ENCODE data around the gene TUFM. TPM values are rescaled to one million over a fixed set of nuclear protein-coding genes. Genes with fewer than 3 reads are reported as not detected.

TUFM gene
- total RNA-seq, 5 donors from 2014 or later (not counting 1 experiment from before 2014, with no cell fraction given), result 90.2 to 131 (median 105) TPM

DNA sequence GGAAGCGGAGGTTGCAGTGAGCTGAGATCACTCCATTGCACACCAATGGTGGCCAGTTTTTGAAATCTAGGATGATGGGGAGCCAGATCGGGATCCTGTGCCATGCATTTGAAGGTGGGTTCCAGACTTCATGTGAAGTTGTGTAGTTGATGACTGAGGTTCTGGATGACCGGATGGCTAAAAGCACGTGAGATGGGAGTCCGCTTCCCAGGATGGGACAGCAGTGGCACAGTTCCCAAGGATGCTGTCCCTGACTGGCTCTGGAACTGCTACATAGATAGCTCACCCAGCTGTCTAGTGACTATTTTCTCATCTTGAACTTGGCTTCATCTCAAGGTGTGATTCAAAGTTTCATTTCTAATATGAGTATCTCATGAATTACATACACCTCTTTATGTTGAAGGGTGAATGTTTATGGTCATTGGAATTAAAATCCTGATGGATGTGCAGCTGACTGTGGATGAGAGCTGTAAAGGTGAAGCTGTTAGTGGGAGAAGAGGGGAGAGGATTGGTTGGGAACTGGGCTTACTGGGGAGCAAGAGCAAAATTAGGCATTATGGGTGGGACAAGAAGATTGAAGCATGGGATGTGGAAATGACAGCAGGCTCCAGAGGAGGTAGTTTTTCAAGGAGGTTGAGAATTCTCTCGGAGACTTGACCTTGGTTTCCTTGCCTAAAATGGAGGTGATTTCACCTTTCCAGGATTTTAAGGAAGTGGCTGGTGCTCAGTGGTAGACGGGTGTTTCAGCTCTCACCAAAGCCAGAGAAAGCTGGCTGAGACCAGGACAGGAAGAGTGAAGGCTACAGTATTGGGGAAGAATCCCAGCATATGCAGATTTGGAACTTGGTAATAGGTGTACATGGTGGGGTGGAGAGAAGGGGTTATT, 8.2 kb downstream of the TUFM start:
- 96% methylated on average over 5 of the region's 7 CpGs for WGBS (ENCODE audit: insufficient coverage)
- H3K27ac Mint-ChIP-seq, result peak overlapping the region in 1 of 2 donors; percentile 4
- H3K4me1 ChIP-seq (ENCODE audit: control insufficient read depth in 1 of 2, extremely low read depth in 1 of 2, insufficient read depth in 2 of 2, low read length in 2 of 2), result no peaks in the 10 kb centered on the region
- no peaks in the 10 kb centered on the region for H3K9me3 ChIP-seq
- H3K4me1 Mint-ChIP-seq, result peaks cover 1 to 6% (median 4%) of the 10 kb centered on the region in 3 donors
- POLR2A ChIA-PET, result interaction anchor here in 1 of 2 donors (0.6 kb wide), 2 partner anchors 279 to 346 kb away, joined by 4 to 6 read pairs; no protein-coding TSS in a partner anchor
- H3K4me3 ChIP-seq (ENCODE audit: control insufficient read depth in 1 of 2, extremely low read depth in 1 of 2, low read length in 1 of 2), result no peak overlapping the region
- no peak overlapping the region for H3K27ac ChIP-seq (ENCODE audit: low read length)
- ATAC-seq (replicated peaks in 1 of 4) (no peak), DNase-seq (no peak)
- peaks cover 10 to 62% of the 10 kb centered on the region in 2 donors for H3K36me3 ChIP-seq (ENCODE audit: control insufficient read depth in 2 of 2, extremely low read depth in 1 of 2, insufficient read depth in 1 of 2, low read length in 1 of 2)
- CTCF ChIA-PET, result no interaction called here
- no peaks in the 10 kb centered on the region for H3K27me3 ChIP-seq (replicated peaks in 1 of 2; ENCODE audit: control insufficient read depth in 2 of 2, extremely low read depth in 1 of 2, insufficient read depth in 2 of 2, low read length in 1 of 2)
- peaks cover 29% of the 10 kb centered on the region for H3K36me3 Mint-ChIP-seq
- H3K27me3 Mint-ChIP-seq, result no peaks in the 10 kb centered on the region
- H3K9me3 Mint-ChIP-seq, result no peaks in the 10 kb centered on the region
- H3K4me3 Mint-ChIP-seq, result no peak overlapping the region

- Mint-ChIP-seq H3K4me3 (no peak overlapping the region), H3K9me3 (no peaks in the 10 kb centered on the region), H3K27ac (no peak overlapping the region), H3K27me3 (no peaks in the 10 kb centered on the region), H3K36me3 (peaks cover 37% of the 10 kb centered on the region), H3K4me1 (peaks cover 1 to 6% (median 6%) of the 10 kb centered on the region in 3 donors)
- WGBS (ENCODE audit: insufficient coverage), result no CpG with 5 or more reads among the region's 8 CpGs
- ChIA-PET POLR2A (interaction anchor here in 1 of 2 donors (0.6 kb wide), 2 partner anchors 14 to 19 kb away, joined by 4 to 5 read pairs; partner anchors contain the start of gene ATXN2L), CTCF (interaction anchor here in 1 of 2 donors (0.6 kb wide), 1 partner anchor 135 kb away, joined by 11 read pairs; no protein-coding TSS in a partner anchor)
- Histone ChIP-seq H3K9me3 (no peaks in the 10 kb centered on the region), H3K4me3 (ENCODE audit: control insufficient read depth in 1 of 2, extremely low read depth in 1 of 2, low read length in 1 of 2) (no peak overlapping the region), H3K27me3 (replicated peaks in 1 of 2; ENCODE audit: control insufficient read depth in 2 of 2, extremely low read depth in 1 of 2, insufficient read depth in 2 of 2, low read length in 1 of 2) (no peaks in the 10 kb centered on the region), H3K36me3 (ENCODE audit: control insufficient read depth in 2 of 2, extremely low read depth in 1 of 2, insufficient read depth in 1 of 2, low read length in 1 of 2) (peaks cover 16 to 62% of the 10 kb centered on the region in 2 donors), H3K4me1 (ENCODE audit: control insufficient read depth in 1 of 2, extremely low read depth in 1 of 2, insufficient read depth in 2 of 2, low read length in 2 of 2) (no peaks in the 10 kb centered on the region), H3K27ac (ENCODE audit: low read length) (no peak overlapping the region)
- no peak for DNase-seq
- no peak for ATAC-seq (replicated peaks in 1 of 4)
These were observed 9.4 kb downstream of the TUFM start for GRCh38 chr16:28836761-28837064.

- Histone ChIP-seq H3K27ac (ENCODE audit: low read length) (no peak overlapping the region), H3K4me1 (ENCODE audit: control insufficient read depth in 1 of 2, extremely low read depth in 1 of 2, insufficient read depth in 2 of 2, low read length in 2 of 2) (no peaks in the 10 kb centered on the region), H3K36me3 (ENCODE audit: control insufficient read depth in 2 of 2, extremely low read depth in 1 of 2, insufficient read depth in 1 of 2, low read length in 1 of 2) (peaks cover 16 to 68% of the 10 kb centered on the region in 2 donors), H3K4me3 (ENCODE audit: control insufficient read depth in 1 of 2, extremely low read depth in 1 of 2, low read length in 1 of 2) (no peak overlapping the region), H3K27me3 (replicated peaks in 1 of 2; ENCODE audit: control insufficient read depth in 2 of 2, extremely low read depth in 1 of 2, insufficient read depth in 2 of 2, low read length in 1 of 2) (no peaks in the 10 kb centered on the region), H3K9me3 (no peaks in the 10 kb centered on the region)
- no peaks in the 10 kb centered on the region for H3K9me3 Mint-ChIP-seq
- H3K4me3 Mint-ChIP-seq, result no peak overlapping the region
- ChIA-PET CTCF (interaction anchor here in 1 of 2 donors (0.6 kb wide), 1 partner anchor 136 kb away, joined by 11 read pairs; no protein-coding TSS in a partner anchor), POLR2A (interaction anchor here in 1 of 2 donors (0.6 kb wide), 1 partner anchor 20 kb away, joined by 5 read pairs; no protein-coding TSS in a partner anchor)
- H3K4me1 Mint-ChIP-seq, result peaks cover 1 to 6% (median 6%) of the 10 kb centered on the region in 3 donors
- H3K27ac Mint-ChIP-seq, result no peak overlapping the region
- H3K27me3 Mint-ChIP-seq, result no peaks in the 10 kb centered on the region
- 95% methylated on average over 8 of the region's 25 CpGs for WGBS (ENCODE audit: insufficient coverage)
- DNase-seq (no peak), ATAC-seq (replicated peaks in 1 of 4) (peak in 1 of 4 experiments; percentile 10)
- H3K36me3 Mint-ChIP-seq, result peaks cover 37% of the 10 kb centered on the region
These were observed 10.0 kb downstream of the TUFM start for GRCh38 chr16:28835864-28836760.

DNA sequence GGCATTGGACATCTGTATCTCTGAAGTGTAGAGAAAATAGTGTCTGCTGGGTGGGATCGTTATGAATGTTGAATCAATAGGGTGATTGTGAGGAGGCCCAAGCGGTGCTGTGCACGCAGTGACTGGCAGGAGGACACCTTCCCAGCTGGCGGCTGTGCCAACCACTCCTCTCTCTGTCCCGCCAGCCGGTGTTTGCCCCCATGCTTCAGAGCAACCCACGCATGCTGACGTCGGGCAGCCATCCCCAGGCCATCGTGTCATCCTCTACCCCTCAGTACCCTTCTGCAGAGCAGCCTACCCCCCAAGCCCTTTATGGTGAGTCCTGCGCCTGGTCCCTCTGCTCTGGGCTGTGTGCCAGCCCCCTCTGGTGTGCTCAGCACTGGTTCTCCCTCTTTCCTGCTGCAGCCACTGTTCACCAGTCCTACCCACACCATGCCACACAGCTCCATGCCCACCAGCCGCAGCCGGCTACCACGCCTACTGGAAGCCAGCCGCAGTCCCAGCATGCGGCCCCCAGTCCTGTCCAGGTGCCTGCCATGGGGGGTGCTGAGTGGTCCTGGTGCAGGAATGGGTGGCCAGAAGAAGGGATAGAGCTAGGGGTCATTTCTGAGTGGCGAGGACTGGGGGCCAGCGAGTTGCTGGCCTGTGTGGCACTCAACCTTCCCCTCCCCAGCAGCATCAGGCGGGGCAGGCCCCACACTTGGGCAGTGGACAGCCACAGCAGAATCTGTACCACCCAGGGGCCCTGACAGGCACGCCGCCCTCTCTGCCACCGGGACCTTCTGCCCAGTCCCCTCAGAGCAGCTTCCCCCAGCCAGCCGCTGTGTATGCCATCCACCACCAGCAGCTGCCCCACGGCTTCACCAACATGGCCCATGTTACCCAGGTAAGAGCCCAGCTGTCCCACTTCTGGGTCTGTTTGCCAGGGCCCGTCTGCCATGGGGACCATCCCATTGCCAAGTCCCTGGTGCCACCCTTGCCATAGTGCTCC, 11.0 kb downstream of the TUFM start:
- CTCF ChIA-PET, result no interaction called here
- Mint-ChIP-seq H3K4me3 (no peak overlapping the region), H3K36me3 (peaks cover 47% of the 10 kb centered on the region), H3K27ac (no peak overlapping the region), H3K9me3 (no peaks in the 10 kb centered on the region), H3K4me1 (peaks cover 3 to 8% (median 6%) of the 10 kb centered on the region in 3 donors), H3K27me3 (no peaks in the 10 kb centered on the region)
- DNase-seq, result no peak
- 97% methylated on average over 16 of the region's 25 CpGs for WGBS (ENCODE audit: insufficient coverage)
- Histone ChIP-seq H3K27ac (ENCODE audit: low read length) (no peak overlapping the region), H3K36me3 (ENCODE audit: control insufficient read depth in 2 of 2, extremely low read depth in 1 of 2, insufficient read depth in 1 of 2, low read length in 1 of 2) (peaks cover 16 to 77% of the 10 kb centered on the region in 2 donors), H3K27me3 (replicated peaks in 1 of 2; ENCODE audit: control insufficient read depth in 2 of 2, extremely low read depth in 1 of 2, insufficient read depth in 2 of 2, low read length in 1 of 2) (no peaks in the 10 kb centered on the region), H3K9me3 (no peaks in the 10 kb centered on the region), H3K4me3 (ENCODE audit: control insufficient read depth in 1 of 2, extremely low read depth in 1 of 2, low read length in 1 of 2) (no peak overlapping the region), H3K4me1 (ENCODE audit: control insufficient read depth in 1 of 2, extremely low read depth in 1 of 2, insufficient read depth in 2 of 2, low read length in 2 of 2) (no peaks in the 10 kb centered on the region)
- POLR2A ChIA-PET, result no interaction called here
- peak in 1 of 4 experiments; percentile 18 for ATAC-seq (replicated peaks in 1 of 4)

GRCh38 chr16:28834349-28834748, 11.8 kb downstream of the TUFM start:
- no peak for DNase-seq
- ChIA-PET CTCF (no interaction called here), POLR2A (no interaction called here)
- peaks cover 20 to 85% of the 10 kb centered on the region in 2 donors for H3K36me3 ChIP-seq (ENCODE audit: control insufficient read depth in 2 of 2, extremely low read depth in 1 of 2, insufficient read depth in 1 of 2, low read length in 1 of 2)
- no peaks in the 10 kb centered on the region for H3K4me1 ChIP-seq (ENCODE audit: control insufficient read depth in 1 of 2, extremely low read depth in 1 of 2, insufficient read depth in 2 of 2, low read length in 2 of 2)
- H3K27ac ChIP-seq (ENCODE audit: low read length), result no peak overlapping the region
- Mint-ChIP-seq H3K27me3 (no peaks in the 10 kb centered on the region), H3K27ac (no peak overlapping the region), H3K4me1 (peaks cover 3 to 8% (median 6%) of the 10 kb centered on the region in 3 donors), H3K9me3 (no peaks in the 10 kb centered on the region), H3K36me3 (peaks cover 55% of the 10 kb centered on the region), H3K4me3 (no peak overlapping the region)
- WGBS (ENCODE audit: insufficient coverage), result 97% methylated on average over 6 of the region's 14 CpGs
- ATAC-seq (replicated peaks in 1 of 4), result no peak
- H3K4me3 ChIP-seq (ENCODE audit: control insufficient read depth in 1 of 2, extremely low read depth in 1 of 2, low read length in 1 of 2), result no peak overlapping the region
- no peaks in the 10 kb centered on the region for H3K27me3 ChIP-seq (replicated peaks in 1 of 2; ENCODE audit: control insufficient read depth in 2 of 2, extremely low read depth in 1 of 2, insufficient read depth in 2 of 2, low read length in 1 of 2)
- H3K9me3 ChIP-seq, result no peaks in the 10 kb centered on the region

Data from T-cell (primary cell).